A549 (cell line): ENCODE data around the gene MCM3AP. TPM values are rescaled to one million over a fixed set of nuclear protein-coding genes. Genes with fewer than 3 reads are reported as not detected.
A peak's percentile ranks its signal among the peaks of the same experiment; 100 is the strongest.

ENCODE experiments used
- ATAC-seq, 2 experiments: fragments of 200-7000 bp in 1 of 2; fragments of >200 bp in 1 of 2; cut with Nextera tagmentation in 1 of 2; cut with Tn5 transposase in 1 of 2; 3 replicates each; pipeline versions ENCODE4 v1.8.0 to v1.9.1; 2018 to 2020; ENCODE audit warnings: mild to moderate bottlenecking in 1 of 2, moderate library complexity in 1 of 2
- CTCF ChIA-PET: fragments of 300-600 bp; sonication (Branson Sonifier 250); formaldehyde crosslinking; extraction: SDS; loops from one replicate; lab custom pipeline; 2021; ENCODE audit warnings: antibody characterized with exemption, inconsistent platforms; lab: Yijun Ruan, JAX
- POLR2A ChIA-PET: fragments of 350-600 bp; formaldehyde crosslinking; extraction: SDS; loops from one replicate; lab custom pipeline; 2021; ENCODE audit warnings: antibody characterized with exemption, inconsistent platforms; lab: Yijun Ruan, JAX
- DNase-seq, 2 experiments: peaks; one replicate each; pipeline versions ENCODE4 v3.0.0 to v3.0.0-alpha.2; 2011 to 2016; ENCODE audit warnings: low read depth in 1 of 2, low spot score in 1 of 2
- FAIRE-seq: peaks from 2 replicates; lab custom pipeline; 2011; peaks lifted over from hg19 to GRCh38; lab: Jason Lieb, UNC
- H3K27ac ChIP-seq, 2 experiments: fragments of >200 bp; sonication (Bioruptor Twin); formaldehyde crosslinking; 3 replicates each; pipeline ENCODE4 v1.5.1; 2016 to 2017
- H3K4me1 ChIP-seq: fragments of >200 bp; sonication (Bioruptor Twin); formaldehyde crosslinking; 3 replicates; pipeline ENCODE4 v1.6.1; 2016
- H3K4me2 ChIP-seq: fragments of >200 bp; sonication (Bioruptor Twin); formaldehyde crosslinking; 3 replicates; pipeline ENCODE4 v1.6.1; 2016
- H3K4me3 ChIP-seq: fragments of >200 bp; sonication (Bioruptor Twin); formaldehyde crosslinking; 3 replicates; pipeline ENCODE4 v1.5.1; 2016
- H3K9me3 ChIP-seq: fragments of >200 bp; sonication (Bioruptor Twin); formaldehyde crosslinking; 3 replicates; pipeline ENCODE4 v1.6.1; 2016
- BCL3 ChIP-seq: fragments of >200 bp; sonication (Bioruptor Twin); formaldehyde crosslinking; IDR thresholded peaks from 3 replicates; pipeline ENCODE4 v1.6.1; 2016
- CEBPB ChIP-seq, 2 experiments: fragments of >200 bp in 1 of 2; sonication (Bioruptor Twin) in 1 of 2; formaldehyde crosslinking in 1 of 2; IDR thresholded peaks; 2 replicates each; pipeline ENCODE4 v1.6.1; 2012 to 2016
- CHD4 ChIP-seq: fragments of 200-600 bp; sonication (generic); IDR thresholded peaks from 2 replicates; pipeline ENCODE4 v1.6.1; 2016; ENCODE audit warnings: antibody characterized with exemption, mild to moderate bottlenecking, borderline replicate concordance
- CTCF ChIP-seq: fragments of >200 bp; sonication (Bioruptor Twin); formaldehyde crosslinking; IDR thresholded peaks from 3 replicates; pipeline ENCODE4 v1.5.1; 2016
- EHMT2 ChIP-seq: fragments of 200-600 bp; sonication (generic); IDR thresholded peaks from 2 replicates; pipeline ENCODE4 v1.6.1; 2016; ENCODE audit warnings: antibody characterized with exemption, low read depth, mild to moderate bottlenecking, moderate library complexity
- EP300 ChIP-seq, 2 experiments: fragments of >200 bp; sonication (Bioruptor Twin); formaldehyde crosslinking; IDR thresholded peaks; 2 replicates in 1 of 2; 3 replicates in 1 of 2; pipeline ENCODE4 v1.6.1; 2016 to 2017
- FOSL2 ChIP-seq, 2 experiments: fragments of 450-650 bp in 1 of 2; fragments of >200 bp in 1 of 2; sonication (Bioruptor Twin) in 1 of 2; formaldehyde crosslinking; IDR thresholded peaks; 2 replicates each; pipeline versions ENCODE4 v1.5.0 to v1.6.1; 2016 to 2020; ENCODE audit warnings: mild to moderate bottlenecking in 1 of 2, moderate library complexity in 1 of 2
- HES2 ChIP-seq: fragments of >200 bp; sonication (Bioruptor Twin); formaldehyde crosslinking; IDR thresholded peaks from 2 replicates; pipeline ENCODE4 v1.6.1; 2016
- KDM1A ChIP-seq: fragments of 200-600 bp; sonication (generic); IDR thresholded peaks from 2 replicates; pipeline ENCODE4 v1.6.1; 2016; ENCODE audit warnings: low read depth, mild to moderate bottlenecking
- KDM5A ChIP-seq: fragments of 200-600 bp; sonication (generic); IDR thresholded peaks from 2 replicates; pipeline ENCODE4 v1.6.1; 2016; ENCODE audit warnings: antibody characterized with exemption, mild to moderate bottlenecking
- MAX ChIP-seq: IDR thresholded peaks from 2 replicates; pipeline ENCODE4 v1.6.1; 2012
- NPAS2 ChIP-seq: fragments of 250-450 bp; sonication (Bioruptor Pico); IDR thresholded peaks from 2 replicates; pipeline ENCODE4 v1.8.0; 2022; ENCODE audit warnings: mild to moderate bottlenecking, moderate library complexity, borderline replicate concordance
- NR3C1 ChIP-seq: fragments of >200 bp; sonication (Bioruptor Twin); formaldehyde crosslinking; IDR thresholded peaks from 3 replicates; pipeline ENCODE4 v1.6.1; 2017
- RAD21 ChIP-seq, 2 experiments: fragments of >200 bp in 1 of 2; sonication (Bioruptor Twin) in 1 of 2; formaldehyde crosslinking in 1 of 2; IDR thresholded peaks in 1 of 2; conservative IDR thresholded peaks in 1 of 2; 2 replicates in 1 of 2; 3 replicates in 1 of 2; pipeline ENCODE4 v1.6.1; 2012 to 2018; ENCODE audit warnings: inconsistent platforms in 1 of 2
- RCOR1 ChIP-seq: fragments of 150-350 bp; IDR thresholded peaks from 2 replicates; pipeline ENCODE4 v1.6.1; 2014; ENCODE audit warnings: antibody characterized with exemption, low read length, low read depth
- RFX5 ChIP-seq: fragments of 450-650 bp; IDR thresholded peaks from 2 replicates; pipeline ENCODE4 v1.7.1; 2014; ENCODE audit warnings: antibody characterized with exemption, mild to moderate bottlenecking, moderate library complexity
- TFCP2L1 ChIP-seq: fragments of 250-450 bp; sonication (Bioruptor Pico); IDR thresholded peaks from 2 replicates; pipeline ENCODE4 v1.5.0; 2021; ENCODE audit warnings: mild to moderate bottlenecking
- ZFP36 ChIP-seq: fragments of 450-650 bp; IDR thresholded peaks from 2 replicates; pipeline ENCODE4 v1.6.1; 2014; ENCODE audit warnings: borderline replicate concordance; ENCODE audit not compliant: partially characterized antibody
- ZSCAN20 ChIP-seq: fragments of 250-450 bp; sonication (Bioruptor Pico); IDR thresholded peaks from 2 replicates; pipeline ENCODE4 v1.8.0; 2022; ENCODE audit warnings: mild to moderate bottlenecking, moderate library complexity
- WGBS: methylation state at CpG from one replicate; pipeline ENCODE4 v1.1.6; 2017; ENCODE audit errors: missing lambda C conversion rate; 5-methylcytosine and 5-hydroxymethylcytosine counted together
- polyA plus RNA-seq, 4 experiments: library from polyadenylated mRNA; depleted of rRNA in 3 of 4; stranded (reverse); fragments of >200 nt; fragmentation: RNase III in 1 of 4; extraction: RNeasy Plus Mini Kit Qiagen cat#74134 plus additional on column Dnase treatment in 1 of 4; gene quantifications; 2 replicates in 3 of 4; 3 replicates in 1 of 4; pipeline ENCODE4 v1.2.3, GENCODE V29; 2011 to 2017

MCM3AP gene
- polyA plus RNA-seq, 2 of the 4 experiments (the other 2 are of a cell fraction), result 41.2 to 43.6 TPM

DNA sequence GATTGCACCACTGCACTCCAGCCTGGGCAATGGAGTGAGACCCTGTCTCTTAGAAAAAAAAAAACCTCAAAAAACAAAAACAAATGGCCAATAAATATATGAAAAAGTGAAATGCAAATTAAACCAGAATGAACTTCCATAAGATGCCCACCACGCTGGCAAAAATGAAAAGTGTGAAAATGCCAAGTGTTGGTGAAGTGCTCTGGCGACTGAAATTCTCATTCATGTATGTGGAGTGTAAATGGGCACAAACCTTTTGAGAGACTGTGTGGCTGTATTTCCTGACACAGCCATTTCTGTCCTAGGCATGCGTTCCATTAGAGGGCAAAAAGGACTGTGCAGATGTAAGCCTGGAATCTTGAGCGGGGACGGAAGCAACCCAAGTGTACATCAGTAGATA lies 19.0 kb upstream of the MCM3AP start (continued):
- no peak for TF ChIP-seq EHMT2
- no peak for TF ChIP-seq CTCF

DNA sequence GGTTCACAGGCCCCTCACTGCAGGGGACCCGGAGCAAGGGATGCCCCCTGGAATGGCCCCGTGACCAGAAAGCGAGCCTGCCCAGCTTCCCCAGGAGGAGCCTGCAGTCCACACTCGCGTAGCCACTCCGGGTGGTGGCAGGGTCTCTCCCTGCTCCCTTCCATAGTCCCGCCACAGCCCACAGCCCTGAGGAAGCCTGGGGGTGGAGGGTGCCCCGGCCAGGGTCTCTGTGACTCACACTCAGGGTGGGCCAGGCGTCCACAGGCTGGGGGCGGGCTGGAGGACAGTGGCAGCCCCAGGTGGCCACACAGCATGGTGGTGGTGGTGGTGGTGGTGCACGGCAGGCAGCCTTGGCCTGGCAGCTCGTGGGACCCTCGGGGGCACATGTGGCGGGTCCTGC lies 16.3 kb upstream of the MCM3AP start:
- CTCF ChIA-PET, result interaction anchor here (1.2 kb wide), 1 partner anchor 13 kb away, joined by 3 read pairs; no protein-coding TSS in a partner anchor
- WGBS, result 100% methylated on average over 1 of the region's 14 CpGs
- DNase-seq (no peak), ATAC-seq (no peak), FAIRE-seq (no peak)
- no peak overlapping the region for H3K4me2 ChIP-seq
- no peaks in the 10 kb centered on the region for H3K9me3 ChIP-seq
- H3K4me3 ChIP-seq, result no peak overlapping the region
- no peaks in the 10 kb centered on the region for H3K4me1 ChIP-seq
- no peak overlapping the region for H3K27ac ChIP-seq
- POLR2A ChIA-PET, result no interaction called here
- TF ChIP-seq KDM5A (no peak), CHD4 (no peak), NPAS2 (no peak), FOSL2 (IDR thresholded peaks at IDR 0.05) (no peak), FOSL2 (CRISPR knock-in tag; IDR thresholded peaks at IDR 0.05) (no peak), MAX (no peak), CEBPB (IDR thresholded peaks at IDR 0.05) (no peak), NR3C1 (no peak), RCOR1 (no peak), TFCP2L1 (CRISPR knock-in tag) (no peak), BCL3 (no peak), ZSCAN20 (CRISPR knock-in tag) (no peak), KDM1A (no peak), CTCF (no peak), HES2 (no peak), RAD21 (conservative IDR thresholded peaks at IDR 0.05 in 1 of 2, IDR thresholded peaks at IDR 0.05 in 1 of 2) (no peak), ZFP36 (no peak)

- no peak for DNase-seq
- WGBS, result 85% methylated on average over 9 of the region's 9 CpGs
Observed at GRCh38 chr21:46299167-46299566, 13.8 kb upstream of the MCM3AP start.

More at GRCh38 chr21:46299167-46299566, 13.8 kb upstream of the MCM3AP start:
- Histone ChIP-seq H3K4me1 (no peaks in the 10 kb centered on the region), H3K9me3 (no peaks in the 10 kb centered on the region), H3K4me3 (no peak overlapping the region), H3K27ac (no peak overlapping the region), H3K4me2 (no peak overlapping the region)
- no peak for FAIRE-seq
- ATAC-seq, result no peak
- POLR2A ChIA-PET, result no interaction called here
- TF ChIP-seq EP300 (IDR thresholded peaks at IDR 0.05), result no peak
- TF ChIP-seq RFX5, result peak; percentile 40; the same call in 1 of the 2 replicates
- CTCF ChIA-PET, result no interaction called here
